BE2C (cell line): ENCODE results near the gene GMPPA.
A peak's percentile ranks its signal among the peaks of the same experiment; 100 is the strongest.

Source experiments
- DNase-seq: peaks from one replicate; pipeline ENCODE4 v3.0.0-alpha.2; 2020
- H3K27me3 ChIP-seq: fragments of 250-450 bp; sonication (Bioruptor Pico); 2 replicates; pipeline ENCODE4 v1.5.1; 2020; ENCODE audit warnings: mild to moderate bottlenecking
- H3K36me3 ChIP-seq: fragments of 250-450 bp; sonication (Bioruptor Pico); 2 replicates; pipeline ENCODE4 v1.5.1; 2020; ENCODE audit warnings: mild to moderate bottlenecking
- H3K4me1 ChIP-seq: fragments of 250-450 bp; sonication (Bioruptor Pico); 2 replicates; pipeline ENCODE4 v1.5.1; 2020
- H3K4me3 ChIP-seq: 2 replicates; pipeline ENCODE4 v1.5.1; 2011; ENCODE audit warnings: low read depth, low read length
- H3K9me3 ChIP-seq: fragments of 250-450 bp; sonication (Bioruptor Pico); 2 replicates; pipeline ENCODE4 v1.5.1; 2020
- CTCF ChIP-seq: IDR thresholded peaks from 2 replicates; pipeline ENCODE4 v1.5.1; 2012; ENCODE audit warnings: mild to moderate bottlenecking, low read depth, low read length

Gene GMPPA

GRCh38 chr2:219453671-219454590 is 44.8 kb upstream of the GMPPA start:
- Histone ChIP-seq H3K9me3 (no peaks in the 10 kb centered on the region), H3K4me1 (peaks cover 37% of the 10 kb centered on the region), H3K4me3 (peak overlapping the region; percentile 11), H3K27me3 (no peaks in the 10 kb centered on the region), H3K36me3 (peaks cover 33% of the 10 kb centered on the region)
- DNase-seq: peak; percentile 97
- TF ChIP-seq CTCF: no peak

GRCh38 chr2:219455581-219455980 is 43.1 kb upstream of the GMPPA start:
- peaks cover 51% of the 10 kb centered on the region for H3K4me1 ChIP-seq
- no peak overlapping the region for H3K4me3 ChIP-seq
- DNase-seq: no peak
- H3K36me3 ChIP-seq: peaks cover 16% of the 10 kb centered on the region
- H3K27me3 ChIP-seq: no peaks in the 10 kb centered on the region
- no peaks in the 10 kb centered on the region for H3K9me3 ChIP-seq
- TF ChIP-seq CTCF: no peak

GRCh38 chr2:219457784-219458369 is 40.8 kb upstream of the GMPPA start:
- Histone ChIP-seq H3K4me3 (no peak overlapping the region), H3K36me3 (peaks cover 20% of the 10 kb centered on the region), H3K4me1 (peaks cover 43% of the 10 kb centered on the region), H3K9me3 (no peaks in the 10 kb centered on the region), H3K27me3 (no peaks in the 10 kb centered on the region)
- peak; percentile 45 for DNase-seq
- TF ChIP-seq CTCF: peak; percentile 48

GRCh38 chr2:219458996-219459395 is 39.7 kb upstream of the GMPPA start:
- DNase-seq: no peak
- TF ChIP-seq CTCF: no peak
- peaks cover 35% of the 10 kb centered on the region for H3K4me1 ChIP-seq
- H3K4me3 ChIP-seq: no peak overlapping the region
- no peaks in the 10 kb centered on the region for H3K9me3 ChIP-seq
- H3K36me3 ChIP-seq: peaks cover 21% of the 10 kb centered on the region
- H3K27me3 ChIP-seq: no peaks in the 10 kb centered on the region

- Histone ChIP-seq H3K4me3 (peak overlapping the region; percentile 37), H3K27me3 (no peaks in the 10 kb centered on the region), H3K4me1 (peaks cover 30% of the 10 kb centered on the region), H3K36me3 (peaks cover 21% of the 10 kb centered on the region), H3K9me3 (no peaks in the 10 kb centered on the region)
- peak; percentile 96 for TF ChIP-seq CTCF
- peak; percentile 83 for DNase-seq
These were observed 39.0 kb upstream of the GMPPA start for GRCh38 chr2:219459460-219460311.
